Activated T-cell treated with anti-CD3 and anti-CD28 coated beads, Interleukin-2, amount 50 U/mL, for 4 hours (primary cell): ENCODE measurements around the gene FEZ2. TPM values are rescaled to one million over a fixed set of nuclear protein-coding genes. Genes with fewer than 3 reads are reported as not detected.
A peak's percentile ranks its signal among the peaks of the same experiment; 100 is the strongest.

Experiments
- ATAC-seq, 2 donors: fragments of 200-7000 bp; cut with Tn5 transposase; one replicate each; pipeline ENCODE4 v1.10.0; 2021
- DNase-seq: peaks from one replicate; pipeline ENCODE4 v3.0.0-alpha.2; 2020
- H3K27me3 Mint-ChIP-seq: one replicate; pipeline ENCODE4 v1.8.0; 2021; ENCODE audit warnings: low read depth, mixed read lengths
- H3K36me3 Mint-ChIP-seq: one replicate; pipeline ENCODE4 v1.8.0; 2022; ENCODE audit warnings: mixed read lengths; ENCODE audit not compliant: insufficient read depth
- H3K4me1 Mint-ChIP-seq: one replicate; pipeline ENCODE4 v1.8.0; 2021; ENCODE audit warnings: low read depth, mixed read lengths
- H3K4me3 Mint-ChIP-seq: one replicate; pipeline ENCODE4 v1.8.0; 2021; ENCODE audit warnings: mild to moderate bottlenecking, moderate library complexity, mixed read lengths
- H3K9me3 Mint-ChIP-seq: one replicate; pipeline ENCODE4 v1.8.0; 2021; ENCODE audit warnings: mixed read lengths
- total RNA-seq, 3 donors: library from RNA; stranded (reverse); gene quantifications; one replicate each; pipeline ENCODE4 v1.2.1, GENCODE V29; 2021

FEZ2 gene
- total RNA-seq, 3 donors from 2014 or later = 7.4 to 10.0 (median 8.2) TPM

- no peak for ATAC-seq
- no peaks in the 10 kb centered on the region for H3K27me3 Mint-ChIP-seq
- no peak for DNase-seq
- no peaks in the 10 kb centered on the region for H3K4me1 Mint-ChIP-seq
- H3K9me3 Mint-ChIP-seq = no peaks in the 10 kb centered on the region
- H3K36me3 Mint-ChIP-seq = peaks cover 33% of the 10 kb centered on the region
- H3K4me3 Mint-ChIP-seq = no peak overlapping the region
Observed at GRCh38 chr2:36516136-36516870, 81.7 kb downstream of the FEZ2 start.

- no peak overlapping the region for H3K4me3 Mint-ChIP-seq
- peaks cover 30% of the 10 kb centered on the region for H3K36me3 Mint-ChIP-seq
- H3K27me3 Mint-ChIP-seq = no peaks in the 10 kb centered on the region
- ATAC-seq (no peak), DNase-seq (no peak)
- no peaks in the 10 kb centered on the region for H3K4me1 Mint-ChIP-seq
- no peaks in the 10 kb centered on the region for H3K9me3 Mint-ChIP-seq
Observed at GRCh38 chr2:36515538-36515937, 82.4 kb downstream of the FEZ2 start.

GRCh38 chr2:36513661-36514060 is 84.3 kb downstream of the FEZ2 start:
- Mint-ChIP-seq H3K4me1 (no peaks in the 10 kb centered on the region), H3K27me3 (no peaks in the 10 kb centered on the region), H3K36me3 (peaks cover 22% of the 10 kb centered on the region), H3K9me3 (no peaks in the 10 kb centered on the region), H3K4me3 (no peak overlapping the region)
- ATAC-seq = no peak
- DNase-seq = no peak

- no peaks in the 10 kb centered on the region for H3K9me3 Mint-ChIP-seq
- peaks cover 22% of the 10 kb centered on the region for H3K36me3 Mint-ChIP-seq
- DNase-seq (no peak), ATAC-seq (no peak)
- no peaks in the 10 kb centered on the region for H3K27me3 Mint-ChIP-seq
- no peak overlapping the region for H3K4me3 Mint-ChIP-seq
- H3K4me1 Mint-ChIP-seq = no peaks in the 10 kb centered on the region
Observed at GRCh38 chr2:36512705-36513104, 85.3 kb downstream of the FEZ2 start.

GRCh38 chr2:36511858-36512603 is 85.9 kb downstream of the FEZ2 start:
- no peak for ATAC-seq
- Mint-ChIP-seq H3K9me3 (no peaks in the 10 kb centered on the region), H3K27me3 (no peaks in the 10 kb centered on the region), H3K36me3 (peaks cover 20% of the 10 kb centered on the region), H3K4me3 (no peak overlapping the region), H3K4me1 (no peaks in the 10 kb centered on the region)
- DNase-seq = no peak

- Mint-ChIP-seq H3K9me3 (no peaks in the 10 kb centered on the region), H3K4me3 (no peak overlapping the region), H3K27me3 (no peaks in the 10 kb centered on the region), H3K4me1 (no peaks in the 10 kb centered on the region), H3K36me3 (peaks cover 6% of the 10 kb centered on the region)
- ATAC-seq (no peak), DNase-seq (no peak)
Observed at GRCh38 chr2:36509075-36509474, 88.9 kb downstream of the FEZ2 start.

- peak; percentile 81 to 82 for ATAC-seq
- H3K9me3 Mint-ChIP-seq = no peaks in the 10 kb centered on the region
- no peaks in the 10 kb centered on the region for H3K4me1 Mint-ChIP-seq
- DNase-seq = no peak
- H3K4me3 Mint-ChIP-seq = no peak overlapping the region
- H3K36me3 Mint-ChIP-seq = peaks cover 6% of the 10 kb centered on the region
- no peaks in the 10 kb centered on the region for H3K27me3 Mint-ChIP-seq
Observed at GRCh38 chr2:36507408-36507812, 90.6 kb downstream of the FEZ2 start.

Other genes starting within 250 kb of the FEZ2 start
- 10 to 100 TPM; 17.9 to 23.8 (median 22.9) TPM for gene CRIM1, start 242.4 kb downstream of the FEZ2 start, total RNA-seq
- not detected for gene VIT, start 98.5 kb upstream of the FEZ2 start, total RNA-seq